GM13976 (cell line): ENCODE data around the gene DDX17.

Experiments used
- DNase-seq: peaks from one replicate; pipeline ENCODE4 v3.0.0; 2012; ENCODE audit warnings: low spot score
- CTCF ChIP-seq: IDR thresholded peaks from 2 replicates; pipeline ENCODE4 v1.5.1; 2012; ENCODE audit warnings: borderline replicate concordance, mild to moderate bottlenecking; ENCODE audit not compliant: insufficient read depth; ENCODE audit errors: extremely low read depth, missing control alignments, control extremely low read depth
- in situ Hi-C: fragments of 300-500 bp; cut with MboI; formaldehyde crosslinking; loops from one replicate; pipeline ENCODE4 v1.12.0; 2022; ENCODE audit warnings: low sequenced_read_pairs, mixed read lengths, inconsistent platforms; ENCODE audit not compliant: unreplicated experiment

DDX17 gene

GRCh38 chr22:38444783-38445182 is 61.3 kb downstream of the DDX17 start:
- no peak for DNase-seq
- TF ChIP-seq CTCF = no peak
- in situ Hi-C loops = no loop called here

- no peak for TF ChIP-seq CTCF
These were observed 62.2 kb downstream of the DDX17 start for GRCh38 chr22:38443628-38444521.

GRCh38 chr22:38442967-38443627 is 63.0 kb downstream of the DDX17 start:
- no peak for TF ChIP-seq CTCF
- in situ Hi-C loops = no loop called here
- no peak for DNase-seq

More at GRCh38 chr22:38443628-38444521, 62.2 kb downstream of the DDX17 start:
- no peak for DNase-seq
- in situ Hi-C loops = no loop called here

GRCh38 chr22:38441620-38442287 is 64.4 kb downstream of the DDX17 start:
- in situ Hi-C loops = no loop called here
- TF ChIP-seq CTCF = no peak
- no peak for DNase-seq

- in situ Hi-C loops = no loop called here
- DNase-seq = no peak
- TF ChIP-seq CTCF = no peak
These were observed 65.3 kb downstream of the DDX17 start for GRCh38 chr22:38440747-38441350.

GRCh38 chr22:38437416-38437815 is 68.7 kb downstream of the DDX17 start:
- TF ChIP-seq CTCF = no peak
- DNase-seq = no peak
- in situ Hi-C loops = no loop called here
